Neural cell (in vitro differentiated cells): ENCODE results near the gene C12orf42.

Source experiments
- CTCF ChIP-seq: fragments of 450-650 bp; IDR thresholded peaks from 2 replicates; pipeline ENCODE4 v1.5.1; 2014; ENCODE audit warnings: antibody characterized with exemption, mild to moderate bottlenecking, moderate library complexity; ENCODE audit not compliant: poor library complexity, severe bottlenecking
- EZH2 ChIP-seq: fragments of 200-600, 300-800 bp; shearing (Covaris generic), sonication (generic); IDR thresholded peaks from 2 replicates; pipeline ENCODE4 v1.6.1; 2014; ENCODE audit warnings: antibody characterized with exemption, low read length, borderline replicate concordance, mild to moderate bottlenecking; ENCODE audit not compliant: insufficient read depth, poor library complexity, severe bottlenecking
- SMC3 ChIP-seq: fragments of 450-650 bp; conservative IDR thresholded peaks from 2 replicates; pipeline ENCODE4 v1.6.1; 2014; ENCODE audit warnings: antibody characterized with exemption, mild to moderate bottlenecking, moderate library complexity; ENCODE audit not compliant: poor library complexity

GRCh38 chr12:103517161-103517560 is 21.4 kb upstream of the C12orf42 start:
- no peak for TF ChIP-seq EZH2
- TF ChIP-seq CTCF = no peak
- no peak for TF ChIP-seq SMC3
